CD4-positive, alpha-beta memory T cell (primary cell): ENCODE measurements around the gene STAT4. TPM values are rescaled to one million over a fixed set of nuclear protein-coding genes. Genes with fewer than 3 reads are reported as not detected.

Experiments used
- CTCF ChIA-PET: fragments of 350-600 bp; sonication (Branson Sonifier 250); formaldehyde crosslinking; loops from one replicate; lab custom pipeline; 2021; ENCODE audit warnings: inconsistent platforms; ENCODE audit not compliant: partially characterized antibody; lab: Charles Lee
- POLR2A ChIA-PET: fragments of 350-600 bp; sonication (Branson Sonifier 250); formaldehyde crosslinking; loops from one replicate; lab custom pipeline; 2021; ENCODE audit not compliant: partially characterized antibody; lab: Charles Lee
- DNase-seq, 5 donors: peaks; one replicate each; pipeline versions ENCODE4 v3.0.0 to v3.0.0-alpha.2; 2020 to 2022; ENCODE audit warnings: mixed read lengths in 1 of 5
- H3K27ac ChIP-seq: one replicate; pipeline ENCODE4 v1.7.0; 2013; ENCODE audit warnings: low read depth, low read length
- H3K27me3 ChIP-seq: 2 replicates; pipeline ENCODE4 v1.7.0; 2013; ENCODE audit warnings: mild to moderate bottlenecking, low read length, moderate library complexity; ENCODE audit not compliant: insufficient read depth
- H3K36me3 ChIP-seq: 2 replicates; pipeline ENCODE4 v1.7.0; 2013; ENCODE audit warnings: mild to moderate bottlenecking, low read length, moderate library complexity; ENCODE audit not compliant: insufficient read depth
- H3K4me1 ChIP-seq: 2 replicates; pipeline ENCODE4 v1.7.0; 2013; ENCODE audit warnings: mild to moderate bottlenecking, low read length, moderate library complexity; ENCODE audit not compliant: insufficient read depth
- H3K4me3 ChIP-seq, 2 donors: one replicate each; pipeline ENCODE4 v1.7.0; 2013; ENCODE audit warnings: low read length in 2 of 2, mild to moderate bottlenecking in 1 of 2
- H3K9me3 ChIP-seq, 2 donors: one replicate each; pipeline ENCODE4 v1.7.0; 2013; ENCODE audit warnings: low read length in 2 of 2, control low read depth in 1 of 2; ENCODE audit not compliant: control insufficient read depth in 1 of 2
- H3K27ac Mint-ChIP-seq, 7 donors: one replicate each; pipeline ENCODE4 v1.8.0; 2020 to 2021; ENCODE audit warnings: mixed read lengths in 7 of 7, mild to moderate bottlenecking in 6 of 7, inconsistent platforms in 3 of 7, moderate library complexity in 3 of 7
- H3K27me3 Mint-ChIP-seq, 2 donors: one replicate each; pipeline ENCODE4 v1.8.0; 2020 to 2021; ENCODE audit warnings: mixed read lengths in 2 of 2
- H3K36me3 Mint-ChIP-seq, 2 donors: one replicate each; pipeline ENCODE4 v1.8.0; 2020 to 2021; ENCODE audit warnings: mixed read lengths in 2 of 2, inconsistent platforms in 1 of 2, mild to moderate bottlenecking in 1 of 2
- H3K4me1 Mint-ChIP-seq, 4 donors: one replicate each; pipeline ENCODE4 v1.8.0; 2020 to 2021; ENCODE audit warnings: mixed read lengths in 4 of 4, mild to moderate bottlenecking in 1 of 4
- H3K4me3 Mint-ChIP-seq, 8 donors: one replicate each; pipeline ENCODE4 v1.8.0; 2020 to 2021; ENCODE audit warnings: mixed read lengths in 8 of 8, mild to moderate bottlenecking in 7 of 8, moderate library complexity in 6 of 8, inconsistent platforms in 3 of 8
- H3K9me3 Mint-ChIP-seq, 8 donors: one replicate each; pipeline ENCODE4 v1.8.0; 2020 to 2021; ENCODE audit warnings: mixed read lengths in 8 of 8, mild to moderate bottlenecking in 5 of 8, inconsistent platforms in 3 of 8, moderate library complexity in 1 of 8
- intact Hi-C: fragments of 100-400 bp; cut with micrococcal nuclease; formaldehyde crosslinking; loops from one replicate; pipeline ENCODE4 v1.15.1; 2023
- polyA plus RNA-seq, 2 donors: library from polyadenylated mRNA; unstranded; fragments of 300-500 nt; fragmentation: Illumina TruSeq; gene quantifications; one replicate each; pipeline ENCODE4 v1.2.3, GENCODE V29; 2021
- total RNA-seq, 2 experiments: library from RNA; stranded (reverse); gene quantifications; one replicate each; pipeline ENCODE4 v1.2.3, GENCODE V29; 2021

The STAT4 gene
- total and polyA plus RNA-seq, 4 experiments from 2014 or later = 69.7 to 119 (median 95.3) TPM

DNA sequence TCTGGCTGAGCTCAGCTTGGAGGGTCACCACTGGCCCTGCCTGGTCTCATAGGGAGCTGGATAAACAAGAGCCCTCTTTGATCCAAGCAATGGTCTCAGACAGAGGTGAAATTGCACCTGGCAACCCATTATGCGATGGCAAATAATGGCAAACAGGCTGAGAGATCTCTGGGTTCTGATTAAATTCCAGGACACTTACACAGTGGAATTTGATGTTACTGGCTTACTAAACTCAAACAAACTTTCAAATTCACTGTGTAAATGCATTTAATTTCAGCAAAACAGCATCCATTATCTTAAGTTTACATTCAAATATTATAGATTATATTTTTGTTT lies 19.5 kb upstream of the STAT4 start:
- H3K9me3 Mint-ChIP-seq = no peaks in the 10 kb centered on the region
- no peak overlapping the region for H3K4me3 Mint-ChIP-seq
- no peaks in the 10 kb centered on the region for H3K36me3 ChIP-seq
- ChIA-PET POLR2A (interaction anchor here (2.7 kb wide), 1 partner anchor 36 kb away, joined by 5 read pairs; no protein-coding TSS in a partner anchor), CTCF (interaction anchor here (0.9 to 1.5 kb wide), 3 partner anchors 8 to 992 kb away, joined by 3 read pairs; no protein-coding TSS in a partner anchor)
- no peak overlapping the region for H3K27ac Mint-ChIP-seq
- H3K27me3 Mint-ChIP-seq = no peaks in the 10 kb centered on the region
- H3K27me3 ChIP-seq = no peaks in the 10 kb centered on the region
- peaks cover 7 to 11% (median 10%) of the 10 kb centered on the region in 4 donors for H3K4me1 Mint-ChIP-seq
- peaks cover 7% of the 10 kb centered on the region for H3K4me1 ChIP-seq
- no peak overlapping the region for H3K4me3 ChIP-seq
- H3K36me3 Mint-ChIP-seq = no peaks in the 10 kb centered on the region
- H3K9me3 ChIP-seq = no peaks in the 10 kb centered on the region
- DNase-seq = no peak
- H3K27ac ChIP-seq = no peak overlapping the region
- intact Hi-C loops = no loop called here

DNA sequence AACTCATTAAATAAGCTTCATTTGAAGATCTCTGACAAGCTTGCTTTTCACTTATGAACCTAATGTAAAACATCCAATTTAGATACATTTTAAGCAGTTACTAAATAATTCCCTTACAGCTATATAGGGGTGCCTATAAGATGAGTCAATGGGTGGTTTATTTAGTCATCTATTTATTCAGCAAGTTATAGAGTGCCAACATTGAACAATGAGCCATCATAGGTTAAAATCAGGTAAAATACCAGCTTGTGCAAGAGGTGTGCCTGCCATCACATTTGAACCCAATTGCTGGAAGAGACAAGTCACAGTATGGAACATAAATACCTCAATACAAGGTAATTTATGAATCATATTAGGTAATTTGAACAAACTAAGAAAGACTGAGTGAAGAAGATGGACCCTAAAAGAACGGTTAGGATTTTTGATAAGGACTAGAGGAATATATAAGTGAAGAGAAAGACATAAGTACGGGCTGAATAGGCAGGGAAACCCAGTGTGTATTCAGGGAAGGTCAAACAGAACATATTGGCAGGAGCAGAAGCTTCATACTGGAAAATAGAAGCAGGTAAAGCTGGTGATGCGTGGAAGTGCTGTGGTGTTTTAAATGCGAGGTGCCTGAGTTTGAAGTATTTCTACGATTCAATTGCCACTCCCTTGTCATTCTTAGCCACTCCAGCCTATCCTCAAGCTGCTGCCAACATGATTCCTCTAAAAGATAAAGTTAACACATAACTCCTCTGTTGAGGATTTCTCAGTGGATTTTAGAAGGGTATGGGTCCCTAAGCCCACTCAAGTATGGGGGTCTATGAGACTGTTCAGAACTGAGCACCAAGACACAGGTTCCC lies 18.9 kb upstream of the STAT4 start:
- H3K27me3 ChIP-seq = no peaks in the 10 kb centered on the region
- no peaks in the 10 kb centered on the region for H3K9me3 Mint-ChIP-seq
- POLR2A ChIA-PET = no interaction called here
- H3K36me3 ChIP-seq = no peaks in the 10 kb centered on the region
- peak overlapping the region in 1 of 7 donors; percentile 17 for H3K27ac Mint-ChIP-seq
- no peaks in the 10 kb centered on the region for H3K36me3 Mint-ChIP-seq
- H3K27ac ChIP-seq = no peak overlapping the region
- H3K4me1 ChIP-seq = peaks cover 7% of the 10 kb centered on the region
- no peak overlapping the region for H3K4me3 Mint-ChIP-seq
- DNase-seq = no peak
- H3K4me3 ChIP-seq = no peak overlapping the region
- peaks cover 10 to 16% (median 13%) of the 10 kb centered on the region in 4 donors for H3K4me1 Mint-ChIP-seq
- CTCF ChIA-PET = interaction anchor here (0.9 to 1.2 kb wide), 2 partner anchors 116 to 992 kb away, joined by 3 read pairs; no protein-coding TSS in a partner anchor
- intact Hi-C loops = no loop called here
- no peaks in the 10 kb centered on the region for H3K9me3 ChIP-seq
- H3K27me3 Mint-ChIP-seq = no peaks in the 10 kb centered on the region

DNA sequence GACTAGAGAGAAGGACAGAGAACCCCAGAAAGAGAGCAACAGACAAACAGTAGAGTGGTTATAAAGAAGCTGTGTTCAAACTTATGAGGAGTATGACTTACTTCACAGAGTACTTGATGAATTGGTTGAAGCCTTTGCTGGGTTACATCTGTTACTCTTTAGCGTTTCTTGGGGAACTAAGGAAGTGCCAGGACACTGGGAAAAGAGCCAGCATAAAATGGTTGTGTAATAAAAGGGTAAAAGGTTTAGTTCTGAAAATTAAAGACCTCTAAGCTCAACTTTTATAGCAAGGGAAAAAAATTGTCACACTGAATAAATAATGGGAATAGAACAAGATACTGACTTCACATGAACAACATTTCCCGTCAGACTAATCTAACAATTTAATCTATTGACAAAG lies 17.0 kb upstream of the STAT4 start:
- H3K9me3 Mint-ChIP-seq = no peaks in the 10 kb centered on the region
- POLR2A ChIA-PET = interaction anchor here (0.6 kb wide), 1 partner anchor 9 kb away, joined by 3 read pairs; no protein-coding TSS in a partner anchor
- no peaks in the 10 kb centered on the region for H3K9me3 ChIP-seq
- H3K4me1 Mint-ChIP-seq = peaks cover 10 to 16% (median 13%) of the 10 kb centered on the region in 4 donors
- H3K27me3 Mint-ChIP-seq = no peaks in the 10 kb centered on the region
- no peaks in the 10 kb centered on the region for H3K27me3 ChIP-seq
- no peaks in the 10 kb centered on the region for H3K36me3 ChIP-seq
- no peak overlapping the region for H3K27ac ChIP-seq
- H3K27ac Mint-ChIP-seq = peak overlapping the region in 1 of 7 donors; percentile 54
- H3K4me3 Mint-ChIP-seq = no peak overlapping the region
- no peaks in the 10 kb centered on the region for H3K36me3 Mint-ChIP-seq
- CTCF ChIA-PET = interaction anchor here (0.7 to 10.6 kb wide), 8 partner anchors 9 to 995 kb away, joined by 3 to 84 read pairs (median 7); no protein-coding TSS in a partner anchor
- H3K4me3 ChIP-seq = no peak overlapping the region
- intact Hi-C loops = no loop called here
- DNase-seq = no peak
- H3K4me1 ChIP-seq = peaks cover 7% of the 10 kb centered on the region

DNA sequence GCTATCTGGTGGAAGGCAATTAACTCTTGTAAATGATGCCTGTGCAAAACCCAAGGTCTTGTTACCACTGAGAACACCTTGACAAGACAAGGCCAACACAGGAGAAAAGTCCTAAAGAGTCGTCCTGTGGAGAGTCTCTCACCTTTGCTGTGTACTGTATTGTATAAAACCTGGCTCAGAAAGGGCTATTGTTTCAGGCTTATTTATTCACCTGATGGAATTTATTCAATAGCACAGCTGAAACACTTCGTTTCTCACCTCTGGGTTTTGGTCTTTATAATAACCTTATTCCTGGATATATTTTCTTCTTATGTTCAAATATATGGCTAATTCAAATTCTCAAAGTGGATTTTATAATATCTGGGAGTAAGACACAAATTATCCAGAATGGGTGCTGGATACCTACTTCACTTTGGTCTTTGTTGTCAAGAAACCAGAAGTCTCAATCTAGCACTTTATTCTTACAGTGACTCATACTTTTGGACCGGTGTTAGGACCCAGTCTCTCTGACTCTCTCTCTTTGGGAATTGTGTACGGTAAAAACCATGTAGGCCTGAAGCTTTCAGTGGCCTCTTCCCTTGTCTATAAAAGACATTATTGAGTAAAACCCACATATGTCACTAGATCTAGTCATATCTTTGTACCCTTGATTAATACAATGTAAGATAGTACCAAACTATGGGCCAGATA lies 16.1 kb upstream of the STAT4 start:
- ChIA-PET CTCF (interaction anchor here (0.8 to 10.6 kb wide), 14 partner anchors 9 to 995 kb away, joined by 3 to 162 read pairs (median 6); no protein-coding TSS in a partner anchor), POLR2A (no interaction called here)
- Histone ChIP-seq H3K4me1 (peaks cover 7% of the 10 kb centered on the region), H3K36me3 (no peaks in the 10 kb centered on the region), H3K4me3 (no peak overlapping the region), H3K27ac (no peak overlapping the region), H3K9me3 (no peaks in the 10 kb centered on the region), H3K27me3 (no peaks in the 10 kb centered on the region)
- H3K9me3 Mint-ChIP-seq = no peaks in the 10 kb centered on the region
- H3K27ac Mint-ChIP-seq = no peak overlapping the region
- intact Hi-C loops = no loop called here
- H3K36me3 Mint-ChIP-seq = no peaks in the 10 kb centered on the region
- H3K4me1 Mint-ChIP-seq = peaks cover 10 to 16% (median 13%) of the 10 kb centered on the region in 4 donors
- no peaks in the 10 kb centered on the region for H3K27me3 Mint-ChIP-seq
- DNase-seq = no peak
- no peak overlapping the region for H3K4me3 Mint-ChIP-seq

DNA sequence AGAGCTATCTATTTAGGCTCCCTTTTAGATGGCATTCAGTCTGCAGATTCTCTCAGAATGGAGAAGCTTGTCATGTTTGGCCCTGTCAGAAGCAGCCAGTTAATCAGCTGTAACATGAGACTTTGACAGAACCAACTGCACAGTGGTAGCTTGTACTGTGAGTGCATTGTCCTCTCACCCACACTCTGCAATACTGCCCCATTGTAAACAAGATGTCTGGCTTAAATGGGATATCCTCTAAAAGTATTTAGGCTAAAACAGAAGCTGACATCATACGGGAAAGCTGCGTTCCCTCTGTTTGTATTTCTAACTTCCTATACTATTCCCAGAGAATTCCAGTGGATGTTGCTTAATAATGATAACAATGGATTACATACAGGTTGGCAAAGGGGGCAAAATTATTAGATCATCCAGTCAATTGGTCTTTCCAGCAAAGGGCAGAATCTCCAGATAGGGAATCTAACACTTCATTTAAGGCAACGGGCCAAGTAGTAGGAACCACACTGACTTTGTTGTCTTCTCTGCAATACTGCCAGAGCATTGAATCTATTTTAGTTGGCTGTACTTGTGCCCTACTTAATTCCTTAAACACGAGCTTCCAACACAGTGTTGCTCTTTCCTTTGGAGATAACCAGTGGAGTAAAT lies 15.4 kb upstream of the STAT4 start:
- no peak overlapping the region for H3K27ac Mint-ChIP-seq
- no peak overlapping the region for H3K4me3 ChIP-seq
- H3K9me3 Mint-ChIP-seq = no peaks in the 10 kb centered on the region
- peaks cover 7% of the 10 kb centered on the region for H3K4me1 ChIP-seq
- H3K4me3 Mint-ChIP-seq = no peak overlapping the region
- no peak for DNase-seq
- H3K27me3 ChIP-seq = no peaks in the 10 kb centered on the region
- H3K36me3 Mint-ChIP-seq = no peaks in the 10 kb centered on the region
- H3K27ac ChIP-seq = no peak overlapping the region
- H3K9me3 ChIP-seq = no peaks in the 10 kb centered on the region
- CTCF ChIA-PET = interaction anchor here (0.8 to 10.6 kb wide), 15 partner anchors 9 to 996 kb away, joined by 3 to 162 read pairs (median 5); no protein-coding TSS in a partner anchor
- H3K27me3 Mint-ChIP-seq = no peaks in the 10 kb centered on the region
- no peaks in the 10 kb centered on the region for H3K36me3 ChIP-seq
- peaks cover 10 to 14% (median 12%) of the 10 kb centered on the region in 4 donors for H3K4me1 Mint-ChIP-seq
- POLR2A ChIA-PET = no interaction called here
- intact Hi-C loops = no loop called here

DNA sequence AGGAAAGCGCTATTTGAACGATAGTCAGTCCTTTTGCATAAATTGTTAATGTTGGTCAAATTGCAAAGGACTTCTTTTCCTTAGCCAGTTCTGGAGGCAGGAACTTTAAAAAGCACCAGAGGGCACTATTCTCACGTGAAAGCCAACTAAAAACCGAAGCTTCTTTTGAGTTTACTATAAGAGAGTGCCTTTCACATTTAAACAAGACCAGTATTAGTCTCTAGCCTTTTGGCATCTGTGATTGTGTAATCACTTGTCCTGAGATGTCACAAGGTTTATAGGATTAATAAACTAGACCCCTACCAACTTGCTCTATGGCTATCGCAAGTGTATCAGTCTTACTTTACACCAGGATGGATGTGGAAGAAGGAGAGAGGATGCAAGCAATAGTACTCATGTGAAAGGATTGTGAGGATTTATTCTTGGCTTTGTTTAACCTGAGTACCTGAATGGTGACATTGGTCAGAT lies 14.4 kb upstream of the STAT4 start:
- no peaks in the 10 kb centered on the region for H3K36me3 Mint-ChIP-seq
- no peak overlapping the region for H3K4me3 ChIP-seq
- peak in 4 of 5 donors; percentile 45 to 57 (median 48) for DNase-seq
- H3K36me3 ChIP-seq = no peaks in the 10 kb centered on the region
- no peaks in the 10 kb centered on the region for H3K9me3 ChIP-seq
- peaks cover 0 to under 1% of the 10 kb centered on the region in 2 donors for H3K27me3 Mint-ChIP-seq
- no peaks in the 10 kb centered on the region for H3K27me3 ChIP-seq
- peak overlapping the region in 2 of 7 donors; percentile 54 to 77 for H3K27ac Mint-ChIP-seq
- POLR2A ChIA-PET = no interaction called here
- no peak overlapping the region for H3K27ac ChIP-seq
- peaks cover 5 to 6% (median 6%) of the 10 kb centered on the region in 4 donors for H3K4me1 Mint-ChIP-seq
- intact Hi-C loops = loop anchor here (1.0 to 2.0 kb wide), 5 partner anchors 137 to 997 kb away; no protein-coding TSS in a partner anchor
- no peaks in the 10 kb centered on the region for H3K4me1 ChIP-seq
- H3K9me3 Mint-ChIP-seq = no peaks in the 10 kb centered on the region
- CTCF ChIA-PET = interaction anchor here (0.5 to 10.6 kb wide), 24 partner anchors 10 to 997 kb away, joined by 3 to 162 read pairs (median 4); partner anchors contain the start of gene STAT4
- H3K4me3 Mint-ChIP-seq = no peak overlapping the region
